Kidney (tissue), 14 donors: ENCODE measurements around the gene CCDC92B. TPM values are rescaled to one million over a fixed set of nuclear protein-coding genes. Genes with fewer than 3 reads are reported as not detected.

ENCODE experiments used
- DNase-seq, 5 donors: peaks; one replicate each; pipeline ENCODE4 v3.0.0-alpha.2; 2013 to 2020
- FAIRE-seq: peaks from 2 replicates; lab custom pipeline; 2012; peaks lifted over from hg19 to GRCh38; lab: Jason Lieb, UNC
- H3K27ac ChIP-seq, 2 donors: one replicate each; pipeline ENCODE4 v1.7.0; 2013; ENCODE audit warnings: low read depth in 2 of 2, low read length in 2 of 2, inconsistent platforms in 1 of 2
- H3K27me3 ChIP-seq: one replicate; pipeline ENCODE4 v1.7.1; 2013; ENCODE audit warnings: low read length, inconsistent platforms; ENCODE audit not compliant: control insufficient read depth, insufficient read depth
- H3K36me3 ChIP-seq, 3 donors: one replicate each; pipeline versions ENCODE4 v1.7.0 to v1.7.1; 2013; ENCODE audit warnings: low read length in 3 of 3, control low read depth in 1 of 3, inconsistent platforms in 1 of 3; ENCODE audit not compliant: insufficient read depth in 3 of 3, control insufficient read depth in 2 of 3
- H3K4me1 ChIP-seq, 3 donors: one replicate each; pipeline versions ENCODE4 v1.7.0 to v1.7.1; 2013; ENCODE audit warnings: low read length in 3 of 3, inconsistent platforms in 1 of 3, low read depth in 1 of 3; ENCODE audit not compliant: control insufficient read depth in 2 of 3, insufficient read depth in 2 of 3
- H3K4me3 ChIP-seq, 3 donors: one replicate each; pipeline versions ENCODE4 v1.7.0 to v1.8.1; 2013; ENCODE audit warnings: low read length in 3 of 3, control low read depth in 1 of 3, inconsistent platforms in 1 of 3
- H3K9ac ChIP-seq, 3 donors: one replicate each; pipeline versions ENCODE4 v1.7.0 to v1.7.1; 2013; ENCODE audit warnings: low read length in 3 of 3, control low read depth in 1 of 3, inconsistent platforms in 1 of 3
- H3K9me3 ChIP-seq, 3 donors: one replicate each; pipeline versions ENCODE4 v1.7.0 to v1.7.1; 2013; ENCODE audit warnings: low read length in 3 of 3, control low read depth in 1 of 3, inconsistent platforms in 1 of 3; ENCODE audit not compliant: control insufficient read depth in 2 of 3, insufficient read depth in 1 of 3
- intact Hi-C: fragments of 100-400 bp; cut with DNase I; formaldehyde crosslinking; loops from one replicate; pipeline ENCODE4 v1.11.1; 2022
- polyA plus RNA-seq: library from polyadenylated mRNA; stranded (reverse); fragments of 350-450 nt; fragmentation: Illumina TruSeq; extraction: RNeasy Lipid Tissue Mini Kit (QIAGEN cat#74804); gene quantifications from one replicate; pipeline ENCODE4 v1.2.3, GENCODE V29; 2014; ENCODE audit warnings: low read depth, low replicate concordance; ENCODE audit not compliant: insufficient read depth
- total RNA-seq: library from RNA; stranded (reverse); fragmentation: NEBNext Ultra II Directional; extraction: Animal tissue kit (Norgen Biotek cat#: 25700); gene quantifications from one replicate; pipeline ENCODE4 v1.2.1, GENCODE V29; 2021
- TF ChIP-seq, protein P1 (sequence below): IDR thresholded peaks from 3 replicates; pipeline ENCODE4 v1.5.1; 2012; ENCODE audit warnings: mild to moderate bottlenecking, moderate library complexity, borderline replicate concordance; ENCODE audit not compliant: insufficient read depth; ENCODE audit errors: extremely low read depth
- donor health status: control.
- donor health status: control.
- donor health status: control.
- donor health status: control.
- donor health status: control.
- donor health status: DM: yes; HTN: yes; CAD: no.
- donor health status: Normal renal cell carcinoma (clear cell type).

CCDC92B gene
- total and polyA plus RNA-seq, 2 donors from 2014 or later: 0.11 to 1.0 TPM

DNA sequence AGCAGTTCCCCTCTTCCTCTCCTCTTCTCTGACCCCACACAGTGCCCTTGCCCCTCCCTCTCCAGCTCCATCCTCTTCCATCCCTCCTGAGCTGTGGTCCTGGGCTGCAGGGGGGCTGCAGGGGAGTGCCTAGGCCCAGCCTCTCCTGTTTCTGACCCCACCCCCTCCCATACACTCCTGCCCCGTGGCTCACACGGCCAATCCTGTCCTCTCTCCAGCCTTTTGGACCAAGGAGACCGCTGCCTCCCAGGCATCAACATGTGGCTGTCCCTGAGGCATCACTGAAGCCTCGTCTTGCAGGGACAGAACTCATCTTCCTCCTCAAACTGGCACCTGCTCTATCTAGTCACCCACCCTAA lies 44.6 kb downstream of the CCDC92B start:
- Histone ChIP-seq H3K27ac (no peak overlapping the region), H3K4me3 (no peak overlapping the region), H3K4me1 (peaks cover 0 to 33% (median 15%) of the 10 kb centered on the region in 3 donors), H3K9me3 (no peaks in the 10 kb centered on the region), H3K36me3 (peaks cover 0 to 25% (median 10%) of the 10 kb centered on the region in 3 donors), H3K27me3 (no peaks in the 10 kb centered on the region), H3K9ac (no peak overlapping the region)
- intact Hi-C loops: no loop called here
- FAIRE-seq (no peak), DNase-seq (peak in 1 of 5 donors; percentile 47)
- TF ChIP-seq, protein P1, sequence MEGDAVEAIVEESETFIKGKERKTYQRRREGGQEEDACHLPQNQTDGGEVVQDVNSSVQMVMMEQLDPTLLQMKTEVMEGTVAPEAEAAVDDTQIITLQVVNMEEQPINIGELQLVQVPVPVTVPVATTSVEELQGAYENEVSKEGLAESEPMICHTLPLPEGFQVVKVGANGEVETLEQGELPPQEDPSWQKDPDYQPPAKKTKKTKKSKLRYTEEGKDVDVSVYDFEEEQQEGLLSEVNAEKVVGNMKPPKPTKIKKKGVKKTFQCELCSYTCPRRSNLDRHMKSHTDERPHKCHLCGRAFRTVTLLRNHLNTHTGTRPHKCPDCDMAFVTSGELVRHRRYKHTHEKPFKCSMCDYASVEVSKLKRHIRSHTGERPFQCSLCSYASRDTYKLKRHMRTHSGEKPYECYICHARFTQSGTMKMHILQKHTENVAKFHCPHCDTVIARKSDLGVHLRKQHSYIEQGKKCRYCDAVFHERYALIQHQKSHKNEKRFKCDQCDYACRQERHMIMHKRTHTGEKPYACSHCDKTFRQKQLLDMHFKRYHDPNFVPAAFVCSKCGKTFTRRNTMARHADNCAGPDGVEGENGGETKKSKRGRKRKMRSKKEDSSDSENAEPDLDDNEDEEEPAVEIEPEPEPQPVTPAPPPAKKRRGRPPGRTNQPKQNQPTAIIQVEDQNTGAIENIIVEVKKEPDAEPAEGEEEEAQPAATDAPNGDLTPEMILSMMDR: no peak

DNA sequence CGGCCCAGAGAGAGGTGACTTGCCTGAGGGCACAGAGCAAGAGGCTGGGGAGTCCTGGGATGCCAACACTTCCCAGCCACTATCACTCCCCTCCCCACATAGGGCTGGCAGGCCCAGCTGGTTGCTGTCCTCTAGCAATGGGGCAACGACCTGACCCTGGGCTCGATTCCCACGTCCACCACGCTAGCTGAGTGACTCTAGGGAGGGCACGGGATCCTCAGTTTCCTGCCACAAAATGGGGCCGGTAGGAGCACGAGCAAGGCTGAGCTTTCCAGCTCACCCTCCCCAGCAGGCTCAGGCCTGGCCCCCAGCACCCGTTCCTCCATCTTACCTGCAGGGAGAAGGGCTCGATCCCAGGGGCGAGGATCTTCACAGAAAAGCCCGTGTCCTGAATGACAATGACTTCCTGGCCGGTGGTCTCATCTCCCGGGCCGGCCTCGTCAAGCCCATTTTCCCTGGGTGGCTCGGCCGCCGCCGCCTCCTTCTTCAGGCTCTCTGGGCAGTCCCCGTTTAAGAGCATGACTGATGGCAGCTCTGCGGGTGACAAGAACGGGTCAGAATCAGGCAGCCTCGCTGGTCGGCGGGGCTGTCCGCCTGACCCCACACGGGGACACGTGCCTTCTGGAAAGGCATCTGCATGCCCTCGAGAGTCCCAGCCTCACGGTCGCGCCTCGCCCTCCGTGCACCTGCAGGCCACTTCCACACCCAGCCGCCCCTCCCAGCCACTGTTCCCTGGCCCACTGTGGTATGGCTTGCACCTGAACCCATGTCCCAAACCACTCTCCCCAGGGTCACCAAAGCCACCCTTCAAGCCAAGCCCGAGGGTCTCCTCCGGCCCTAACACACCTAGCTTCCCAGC lies 45.2 kb downstream of the CCDC92B start:
- no peak for FAIRE-seq
- peaks cover 0 to 26% (median 10%) of the 10 kb centered on the region in 3 donors for H3K36me3 ChIP-seq
- TF ChIP-seq, protein P1: no peak

DNA sequence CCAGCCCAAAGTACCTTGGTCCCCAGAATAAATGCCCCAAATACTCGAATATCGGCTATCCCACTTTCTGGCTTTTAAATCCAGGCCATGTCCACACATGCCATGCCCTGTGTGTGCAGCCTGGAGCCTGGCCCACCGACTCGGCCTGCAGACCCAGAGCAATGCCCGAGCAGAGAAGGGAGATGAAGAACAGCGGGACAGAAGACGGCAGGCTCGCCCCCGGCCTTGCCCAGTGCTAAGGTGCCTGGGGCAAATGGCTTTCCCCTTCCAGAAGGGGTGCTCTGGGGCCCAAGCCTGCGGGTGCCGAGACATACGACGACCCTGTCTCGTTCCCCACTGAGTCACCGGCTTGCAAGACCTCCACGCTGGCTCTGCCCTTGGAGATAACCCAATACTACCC lies 45.8 kb downstream of the CCDC92B start:
- Histone ChIP-seq H3K4me3 (no peak overlapping the region), H3K27ac (no peak overlapping the region), H3K9ac (no peak overlapping the region), H3K27me3 (no peaks in the 10 kb centered on the region), H3K9me3 (no peaks in the 10 kb centered on the region), H3K36me3 (peaks cover 0 to 26% (median 10%) of the 10 kb centered on the region in 3 donors), H3K4me1 (peaks cover 0 to 21% (median 15%) of the 10 kb centered on the region in 3 donors)
- FAIRE-seq (no peak), DNase-seq (peak in 1 of 5 donors; percentile 49)
- intact Hi-C loops: no loop called here
- TF ChIP-seq, protein P1: no peak

More for the DNA sequence above, 45.2 kb downstream of the CCDC92B start:
- no peaks in the 10 kb centered on the region for H3K9me3 ChIP-seq
- peak in 1 of 5 donors; percentile 74 for DNase-seq
- no peaks in the 10 kb centered on the region for H3K27me3 ChIP-seq
- H3K27ac ChIP-seq: no peak overlapping the region
- intact Hi-C loops: no loop called here
- no peak overlapping the region for H3K9ac ChIP-seq
- H3K4me1 ChIP-seq: peaks cover 0 to 27% (median 15%) of the 10 kb centered on the region in 3 donors
- H3K4me3 ChIP-seq: no peak overlapping the region
